Keratinocyte (primary cell): ENCODE results near the gene ATAD2B. TPM values are rescaled to one million over a fixed set of nuclear protein-coding genes. Genes with fewer than 3 reads are reported as not detected.

Source experiments
- DNase-seq: peaks from one replicate; pipeline ENCODE4 v3.0.0-alpha.2; 2011; ENCODE audit warnings: low read depth, missing footprints, low spot score
- FAIRE-seq: peaks from 2 replicates; lab custom pipeline; 2011; peaks lifted over from hg19 to GRCh38; lab: Jason Lieb, UNC
- H2AFZ ChIP-seq: 2 replicates; pipeline ENCODE4 v1.6.0; 2012; ENCODE audit warnings: low read length, control low read depth, inconsistent platforms; ENCODE audit not compliant: control insufficient read depth
- H3K27ac ChIP-seq: 2 replicates; pipeline ENCODE4 v1.5.1; 2011; ENCODE audit warnings: low read length; ENCODE audit not compliant: control insufficient read depth, insufficient read depth
- H3K27me3 ChIP-seq: 3 replicates; pipeline ENCODE4 v1.6.0; 2011; ENCODE audit warnings: low read length; ENCODE audit not compliant: control insufficient read depth, insufficient read depth; ENCODE audit errors: extremely low read depth
- H3K36me3 ChIP-seq, 2 experiments: 2 replicates in 1 of 2; 3 replicates in 1 of 2; pipeline ENCODE4 v1.5.1; 2011; ENCODE audit warnings: low read length in 2 of 2, mild to moderate bottlenecking in 1 of 2; ENCODE audit not compliant: control insufficient read depth in 2 of 2, insufficient read depth in 2 of 2; ENCODE audit errors: extremely low read depth in 1 of 2
- H3K4me1 ChIP-seq: 3 replicates; pipeline ENCODE4 v1.5.1; 2011; ENCODE audit warnings: low read length; ENCODE audit not compliant: control insufficient read depth, insufficient read depth; ENCODE audit errors: extremely low read depth
- H3K4me2 ChIP-seq: 3 replicates; pipeline ENCODE4 v1.6.0; 2011; ENCODE audit warnings: low read depth, low read length; ENCODE audit not compliant: control insufficient read depth, insufficient read depth; ENCODE audit errors: extremely low read depth
- H3K4me3 ChIP-seq, 3 experiments: fragments of 200-600 bp in 1 of 3; sonication (generic) in 1 of 3; 2 replicates in 2 of 3; 3 replicates in 1 of 3; pipeline ENCODE4 v1.5.1; 2011 to 2016; ENCODE audit warnings: low read length in 3 of 3, mild to moderate bottlenecking in 3 of 3, control low read depth in 2 of 3, inconsistent platforms in 1 of 3, low read depth in 1 of 3, mixed read lengths in 1 of 3, mixed run types in 1 of 3, moderate library complexity in 1 of 3; ENCODE audit not compliant: control insufficient read depth in 2 of 3, insufficient read depth in 2 of 3; ENCODE audit errors: extremely low read depth in 1 of 3
- H3K79me2 ChIP-seq: 2 replicates; pipeline ENCODE4 v1.6.0; 2012; ENCODE audit warnings: low read length; ENCODE audit not compliant: control insufficient read depth, insufficient read depth
- H3K9ac ChIP-seq: 3 replicates; pipeline ENCODE4 v1.6.0; 2011; ENCODE audit warnings: low read length; ENCODE audit not compliant: control insufficient read depth, insufficient read depth; ENCODE audit errors: extremely low read depth
- H3K9me1 ChIP-seq: 3 replicates; pipeline ENCODE4 v1.6.0; 2011; ENCODE audit warnings: low read length; ENCODE audit not compliant: control insufficient read depth, insufficient read depth; ENCODE audit errors: extremely low read depth
- H3K9me3 ChIP-seq: 2 replicates; pipeline ENCODE4 v1.5.1; 2012; ENCODE audit warnings: low read depth, low read length; ENCODE audit not compliant: control insufficient read depth
- H4K20me1 ChIP-seq: 3 replicates; pipeline ENCODE4 v1.6.0; 2011; ENCODE audit warnings: low read length; ENCODE audit not compliant: control insufficient read depth, insufficient read depth; ENCODE audit errors: extremely low read depth
- CTCF ChIP-seq, 3 experiments: IDR thresholded peaks in 1 of 3; conservative IDR thresholded peaks in 1 of 3; optimal IDR thresholded peaks in 1 of 3; 2 replicates in 2 of 3; 3 replicates in 1 of 3; pipeline versions ENCODE3 to v1.5.1; 2011; ENCODE audit warnings: low read length in 3 of 3, mild to moderate bottlenecking in 3 of 3, moderate library complexity in 2 of 3, control low read depth in 1 of 3, inconsistent platforms in 1 of 3; ENCODE audit not compliant: insufficient read depth in 2 of 3; ENCODE audit errors: extremely low read depth in 1 of 3
- EZH2 ChIP-seq: IDR thresholded peaks from one replicate; pipeline ENCODE4 v1.6.1; 2012; ENCODE audit warnings: inconsistent platforms, mild to moderate bottlenecking, low read length, moderate library complexity
- dilution Hi-C: fragments of 300-500 bp; cut with MboI; formaldehyde crosslinking; loops from one replicate; pipeline ENCODE4 v1.7.0; 2020; ENCODE audit warnings: low sequenced_read_pairs; ENCODE audit not compliant: extremely low pct_ligation_motif_present
- polyA plus RNA-seq, 5 experiments: library from polyadenylated mRNA; depleted of rRNA in 3 of 5; stranded (reverse) in 3 of 5; stranded (forward) in 1 of 5; unstranded in 1 of 5; fragments of >200 nt; gene quantifications; 1 replicate in 1 of 5; 2 replicates in 3 of 5; 3 replicates in 1 of 5; pipeline versions ENCODE4 v1.2.1 to v1.2.3, GENCODE V29; 2011 to 2012; ENCODE audit warnings: missing spikeins in 2 of 5, low read depth in 1 of 5, low replicate concordance in 1 of 5

Gene ATAD2B
- polyA plus RNA-seq, 1 donor (not counting 4 experiments of a cell fraction or from before 2014, with no cell fraction given), result 4.4 TPM

- Histone ChIP-seq H3K27me3 (no peaks in the 10 kb centered on the region), H3K9ac (no peak overlapping the region), H3K4me1 (no peaks in the 10 kb centered on the region), H3K9me1 (no peaks in the 10 kb centered on the region), H4K20me1 (no peaks in the 10 kb centered on the region), H3K4me3 (no peak overlapping the region), H3K79me2 (no peaks in the 10 kb centered on the region), H3K36me3 (peaks cover 2 to 4% of the 10 kb centered on the region in 2 experiments), H3K4me2 (no peak overlapping the region), H2AFZ (no peak overlapping the region), H3K27ac (no peak overlapping the region), H3K9me3 (no peaks in the 10 kb centered on the region)
- dilution Hi-C loops, result no loop called here
- TF ChIP-seq CTCF (optimal IDR thresholded peaks at IDR 0.05 in 1 of 3, IDR thresholded peaks at IDR 0.05 in 1 of 3, conservative IDR thresholded peaks at IDR 0.05 in 1 of 3; ENCODE audit: extremely low read depth in 1 of 3, insufficient read depth in 2 of 3, low read length in 3 of 3) (no peak), EZH2 (no peak)
- no peak for DNase-seq
- FAIRE-seq, result no peak
These were observed 65.0 kb downstream of the ATAD2B start for GRCh38 chr2:23861952-23862351.

DNA sequence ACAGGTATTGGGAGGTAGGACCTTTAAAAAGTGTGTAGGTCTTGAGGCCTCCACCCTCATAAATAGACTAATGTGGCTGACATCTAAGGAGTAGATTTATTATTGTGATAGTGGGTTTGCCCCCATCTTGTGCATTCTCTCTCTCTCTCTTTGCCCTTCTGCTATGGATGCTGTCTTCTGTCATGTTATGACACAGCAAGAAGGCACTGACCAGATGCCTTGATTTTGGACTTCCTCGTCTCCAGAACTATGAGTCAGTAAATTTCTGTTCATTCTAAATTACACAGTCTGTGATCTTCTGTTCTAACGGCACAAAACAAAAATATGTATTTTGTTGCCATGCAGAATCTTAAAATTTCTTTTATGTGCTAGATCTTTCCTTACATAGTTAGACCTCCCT lies 66.9 kb downstream of the ATAD2B start:
- H3K79me2 ChIP-seq, result no peaks in the 10 kb centered on the region
- dilution Hi-C loops, result no loop called here
- H3K9ac ChIP-seq, result no peak overlapping the region
- no peak overlapping the region for H3K27ac ChIP-seq
- H4K20me1 ChIP-seq, result no peaks in the 10 kb centered on the region
- H3K9me1 ChIP-seq, result no peaks in the 10 kb centered on the region
- FAIRE-seq, result no peak
- H3K27me3 ChIP-seq, result no peaks in the 10 kb centered on the region
- H3K4me2 ChIP-seq, result no peak overlapping the region
- TF ChIP-seq CTCF (optimal IDR thresholded peaks at IDR 0.05 in 1 of 3, IDR thresholded peaks at IDR 0.05 in 1 of 3, conservative IDR thresholded peaks at IDR 0.05 in 1 of 3; ENCODE audit: extremely low read depth in 1 of 3, insufficient read depth in 2 of 3, low read length in 3 of 3) (no peak), EZH2 (no peak)
- H2AFZ ChIP-seq, result no peak overlapping the region
- peaks cover 2 to 4% of the 10 kb centered on the region in 2 experiments for H3K36me3 ChIP-seq
- H3K4me1 ChIP-seq, result no peaks in the 10 kb centered on the region
- DNase-seq, result no peak
- no peaks in the 10 kb centered on the region for H3K9me3 ChIP-seq
- no peak overlapping the region for H3K4me3 ChIP-seq
